Epithelial cell of alveolus of lung (primary cell): ENCODE data around the gene PPFIBP1. TPM values are rescaled to one million over a fixed set of nuclear protein-coding genes. Genes with fewer than 3 reads are reported as not detected.

ENCODE experiments used
- total RNA-seq: library from RNA; depleted of rRNA; stranded (reverse); fragments of >200 nt; gene quantifications from 2 replicates; pipeline ENCODE4 v1.2.1, GENCODE V29; 2015

PPFIBP1 gene
- 21.6 and 48.7 TPM in 2 replicates for total RNA-seq

DNA sequence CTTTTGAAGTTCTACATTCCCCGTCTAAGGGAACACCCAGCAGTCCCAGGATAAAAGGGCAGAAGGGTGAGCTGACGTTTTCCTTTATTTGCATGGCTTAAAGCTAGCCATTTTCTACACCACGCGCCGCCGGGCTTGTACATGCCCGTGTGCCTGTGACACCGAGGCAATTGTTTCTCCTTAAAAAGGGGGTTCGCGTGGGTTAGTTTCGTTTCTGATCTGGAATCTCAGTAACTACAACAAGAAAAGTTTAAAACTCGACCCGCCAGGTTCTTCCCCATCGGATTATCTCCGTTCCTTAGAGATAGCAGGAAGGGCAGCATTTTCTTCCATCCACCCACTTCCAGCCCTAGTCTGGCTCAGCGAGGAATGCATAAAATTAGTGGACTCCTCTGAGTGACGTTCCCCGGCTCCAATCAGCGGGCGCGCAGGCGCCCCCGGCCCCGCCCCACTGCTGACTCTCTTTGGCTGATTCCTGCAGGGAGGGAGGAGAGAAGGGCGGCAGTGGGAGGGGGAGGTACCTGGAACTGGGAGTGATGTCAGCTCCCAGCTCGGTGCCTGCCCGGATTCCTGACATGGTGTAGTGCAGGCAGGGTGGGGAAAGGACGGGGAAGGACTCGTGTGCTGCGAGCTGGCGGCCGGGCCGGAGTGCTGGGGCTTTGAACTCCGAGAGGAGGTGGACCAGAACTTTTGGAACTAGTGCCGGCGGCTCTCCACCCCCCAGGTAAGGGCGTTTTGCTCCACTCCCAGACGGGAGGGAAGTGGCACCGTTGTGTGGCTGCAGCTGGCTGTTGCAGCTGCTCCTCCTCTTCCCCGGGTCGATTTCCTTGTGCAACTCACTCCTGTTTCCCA is at the start of gene PPFIBP1:
TSS of gene PPFIBP1 (plus strand) at position 565 of the 852 bp plus-strand sequence. CDS start 109,191 bp downstream, outside the sequence.

DNA sequence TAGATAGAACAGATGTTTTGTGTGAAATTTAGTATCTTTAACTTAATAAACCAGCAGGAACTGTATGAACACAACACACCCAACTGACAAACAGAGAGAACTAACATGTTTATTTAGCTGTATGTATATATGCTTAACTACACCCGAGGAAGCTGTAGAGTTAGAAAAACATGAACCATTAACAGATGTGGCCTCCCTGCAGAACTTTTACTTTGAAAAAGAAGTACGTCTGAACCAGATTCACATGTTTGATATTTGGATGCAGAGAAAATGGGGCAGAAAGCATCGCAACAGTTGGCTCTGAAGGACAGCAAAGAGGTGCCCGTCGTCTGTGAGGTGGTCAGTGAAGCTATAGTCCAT is 172.3 kb downstream of the PPFIBP1 start, which contains the start of gene REP15:
TSS of gene REP15 (plus strand) at position 155 of the 360 bp plus-strand sequence. CDS start at position 271, 116 bp downstream.

DNA sequence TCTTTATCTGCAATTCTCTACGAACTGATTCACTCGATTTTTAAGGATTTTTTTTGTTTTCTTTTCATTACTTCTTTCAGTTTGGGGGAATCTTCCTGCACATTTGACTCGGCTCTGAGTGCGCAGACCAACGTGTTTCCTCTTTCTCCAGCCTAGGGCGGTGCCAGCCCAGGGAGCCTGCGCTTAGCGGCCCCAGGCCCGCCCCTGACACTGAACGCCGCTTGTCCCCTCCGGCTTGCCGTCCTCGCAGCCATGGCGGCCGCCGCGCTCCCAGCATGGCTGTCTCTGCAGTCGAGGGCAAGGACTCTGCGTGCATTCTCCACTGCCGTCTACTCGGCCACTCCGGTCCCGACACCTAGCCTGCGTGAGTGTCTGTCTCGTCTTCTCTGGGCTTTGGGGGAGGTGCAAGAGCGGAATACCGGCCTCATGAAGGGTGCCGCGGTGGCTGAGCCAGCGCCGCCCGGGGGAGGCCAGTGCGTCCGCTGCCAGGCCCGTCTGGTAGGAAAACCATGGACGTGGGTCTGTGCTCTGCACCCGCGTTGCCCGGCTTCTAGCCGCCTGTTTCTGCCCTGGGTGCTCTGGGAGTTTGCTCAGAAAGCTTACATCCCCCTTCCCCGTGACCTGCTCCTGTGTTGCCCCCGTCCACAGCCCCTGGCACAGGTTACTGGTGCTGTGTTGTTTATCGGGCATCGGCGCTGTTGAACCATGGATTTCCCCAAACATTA is 186.7 kb downstream of the PPFIBP1 start, which contains the start of gene MRPS35:
TSS of gene MRPS35 (plus strand) at position 241 of the 725 bp plus-strand sequence. CDS start at position 253, 12 bp downstream.

Other genes with a start within 250 kb of the PPFIBP1 start
- gene BMAL2, start 191.4 kb upstream of the PPFIBP1 start, total RNA-seq: 3.3 and 18.6 TPM in 2 replicates
- gene SMCO2, start 77.5 kb upstream of the PPFIBP1 start, total RNA-seq: not detected in 2 replicates
- 1.8 TPM in 1 of 2 replicates, not detected in the other for gene REP15, start 172.2 kb downstream of the PPFIBP1 start, total RNA-seq
- gene MRPS35, start 186.6 kb downstream of the PPFIBP1 start, total RNA-seq: 52.8 and 56.6 TPM in 2 replicates